Psoas muscle (tissue), 8 donors: ENCODE data around the gene OCA2. TPM values are rescaled to one million over a fixed set of nuclear protein-coding genes. Genes with fewer than 3 reads are reported as not detected.

Source experiments
- ATAC-seq, 4 donors: fragments of 200-7000 bp; cut with Tn5 transposase; one replicate each; pipeline ENCODE4 v1.9.1; 2020; ENCODE audit warnings: moderate library complexity in 3 of 4, mild to moderate bottlenecking in 2 of 4
- DNase-seq, 2 donors: peaks; one replicate each; pipeline ENCODE4 v3.0.0-alpha.2; 2020
- H3K27ac ChIP-seq: fragments of 200-600 bp; one replicate; pipeline ENCODE4 v1.8.0; 2022
- H3K27me3 ChIP-seq, 3 donors: fragments of 200-600 bp in 1 of 3; one replicate each; pipeline versions ENCODE4 v1.6.1 to v1.8.0; 2013 to 2022; ENCODE audit warnings: low read length in 2 of 3, mild to moderate bottlenecking in 2 of 3, moderate library complexity in 1 of 3; ENCODE audit not compliant: insufficient read depth in 3 of 3
- H3K36me3 ChIP-seq, 2 donors: fragments of 200-600 bp in 1 of 2; one replicate each; pipeline versions ENCODE4 v1.6.1 to v1.8.0; 2013 to 2022; ENCODE audit warnings: low read depth in 1 of 2, mild to moderate bottlenecking in 1 of 2, moderate library complexity in 1 of 2; ENCODE audit not compliant: insufficient read depth in 1 of 2
- H3K4me1 ChIP-seq: fragments of 200-600 bp; one replicate; pipeline ENCODE4 v1.8.0; 2022
- H3K4me3 ChIP-seq: fragments of 200-600 bp; one replicate; pipeline ENCODE4 v1.8.0; 2022; ENCODE audit warnings: mild to moderate bottlenecking
- H3K9me3 ChIP-seq: fragments of 200-600 bp; one replicate; pipeline ENCODE4 v1.8.0; 2022
- WGBS, 3 donors: extraction: QIAGEN DNeasy Blood & Tissue Kit; methylation state at CpG; one replicate each; pipeline versions ENCODE4 v1.1.6 to v1.1.7; 2013; 5-methylcytosine and 5-hydroxymethylcytosine counted together
- intact Hi-C, 2 donors: fragments of 100-400 bp; cut with DNase I; formaldehyde crosslinking; loops; one replicate each; pipeline versions ENCODE4 v1.11.0 to v1.14.2; 2022
- polyA plus RNA-seq, 3 donors: library from polyadenylated mRNA; stranded (reverse); fragments of 200-250 nt; gene quantifications; one replicate each; pipeline ENCODE4 v1.2.3, GENCODE V29; 2013
- total RNA-seq, 4 donors: library from RNA; stranded (reverse); fragmentation: NEBNext Ultra II Directional in 2 of 4; extraction: Animal tissue kit (Norgen Biotek cat#: 25700) in 2 of 4; gene quantifications; one replicate each; pipeline versions ENCODE4 v1.2.1 to v1.2.4, GENCODE V29; 2021 to 2023
- TF ChIP-seq, protein P1 (sequence below): fragments of 200-600 bp; IDR thresholded peaks from one replicate; pipeline ENCODE4 v1.8.0; 2022; ENCODE audit warnings: antibody characterized with exemption
- donor health status: healthy with polysubstance abuse.
- donor health status: DM: no; HTN: no; CAD: no; lungs with moderate emphysema.
- donor health status: Bipolar disorder and iron deficiency.
- donor health status: healthy.
- donor health status: DM: yes; HTN: yes; CAD: no.
- donor health status: DM: no; HTN: no; CAD: no.
- donor health status: DM: no; HTN: no; CAD: no.
- donor health status: DM: yes; HTN: yes; CAD: no.

Gene OCA2
- total and polyA plus RNA-seq, 7 donors, result 0.03 to 0.52 (median 0.17) TPM; not detected in 2

DNA sequence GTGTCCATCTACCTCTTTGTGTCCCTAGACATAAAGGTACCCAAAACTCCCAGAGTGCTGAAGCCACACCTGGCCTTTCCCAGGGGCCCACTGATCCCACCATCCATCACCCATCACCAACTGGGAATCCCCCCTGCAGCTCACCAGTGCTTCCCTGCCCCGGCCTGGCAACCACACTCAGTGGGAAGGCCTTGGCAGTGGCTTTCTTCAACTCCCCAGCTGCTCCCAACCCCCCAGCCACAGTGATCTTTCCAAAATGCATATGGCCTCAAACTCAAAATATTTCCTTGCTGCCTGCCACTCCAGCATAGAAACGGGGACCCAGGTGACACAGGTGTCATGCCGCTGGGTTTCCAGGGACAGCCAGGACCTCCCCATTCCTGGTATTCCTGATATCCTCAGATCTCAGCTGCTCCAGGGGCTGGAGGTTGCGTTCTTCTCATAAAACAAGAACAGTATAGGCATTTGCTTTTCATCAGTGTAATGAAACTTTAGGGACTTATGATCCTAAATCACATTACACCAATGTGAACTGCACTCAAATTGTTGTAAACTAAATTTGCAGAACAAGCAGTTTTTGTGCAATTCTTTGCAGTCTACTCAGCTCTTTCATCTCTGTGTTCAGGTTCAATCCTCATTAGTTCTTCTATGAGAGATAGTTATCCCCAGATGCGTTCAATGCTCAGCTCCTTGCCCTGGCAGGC is 1.3 kb downstream of the OCA2 start:
- Histone ChIP-seq H3K4me3 (no peak overlapping the region), H3K27ac (no peak overlapping the region), H3K9me3 (no peaks in the 10 kb centered on the region), H3K36me3 (no peaks in the 10 kb centered on the region), H3K27me3 (peaks cover 0 to 84% (median 13%) of the 10 kb centered on the region in 3 donors), H3K4me1 (peaks cover 12% of the 10 kb centered on the region)
- 76 to 82% (median 77%) methylated on average over 5 of the region's 5 CpGs for WGBS, 3 donors
- TF ChIP-seq, protein P1, sequence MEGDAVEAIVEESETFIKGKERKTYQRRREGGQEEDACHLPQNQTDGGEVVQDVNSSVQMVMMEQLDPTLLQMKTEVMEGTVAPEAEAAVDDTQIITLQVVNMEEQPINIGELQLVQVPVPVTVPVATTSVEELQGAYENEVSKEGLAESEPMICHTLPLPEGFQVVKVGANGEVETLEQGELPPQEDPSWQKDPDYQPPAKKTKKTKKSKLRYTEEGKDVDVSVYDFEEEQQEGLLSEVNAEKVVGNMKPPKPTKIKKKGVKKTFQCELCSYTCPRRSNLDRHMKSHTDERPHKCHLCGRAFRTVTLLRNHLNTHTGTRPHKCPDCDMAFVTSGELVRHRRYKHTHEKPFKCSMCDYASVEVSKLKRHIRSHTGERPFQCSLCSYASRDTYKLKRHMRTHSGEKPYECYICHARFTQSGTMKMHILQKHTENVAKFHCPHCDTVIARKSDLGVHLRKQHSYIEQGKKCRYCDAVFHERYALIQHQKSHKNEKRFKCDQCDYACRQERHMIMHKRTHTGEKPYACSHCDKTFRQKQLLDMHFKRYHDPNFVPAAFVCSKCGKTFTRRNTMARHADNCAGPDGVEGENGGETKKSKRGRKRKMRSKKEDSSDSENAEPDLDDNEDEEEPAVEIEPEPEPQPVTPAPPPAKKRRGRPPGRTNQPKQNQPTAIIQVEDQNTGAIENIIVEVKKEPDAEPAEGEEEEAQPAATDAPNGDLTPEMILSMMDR, result no peak
- DNase-seq (no peak), ATAC-seq (no peak)
- intact Hi-C loops, result no loop called here

DNA sequence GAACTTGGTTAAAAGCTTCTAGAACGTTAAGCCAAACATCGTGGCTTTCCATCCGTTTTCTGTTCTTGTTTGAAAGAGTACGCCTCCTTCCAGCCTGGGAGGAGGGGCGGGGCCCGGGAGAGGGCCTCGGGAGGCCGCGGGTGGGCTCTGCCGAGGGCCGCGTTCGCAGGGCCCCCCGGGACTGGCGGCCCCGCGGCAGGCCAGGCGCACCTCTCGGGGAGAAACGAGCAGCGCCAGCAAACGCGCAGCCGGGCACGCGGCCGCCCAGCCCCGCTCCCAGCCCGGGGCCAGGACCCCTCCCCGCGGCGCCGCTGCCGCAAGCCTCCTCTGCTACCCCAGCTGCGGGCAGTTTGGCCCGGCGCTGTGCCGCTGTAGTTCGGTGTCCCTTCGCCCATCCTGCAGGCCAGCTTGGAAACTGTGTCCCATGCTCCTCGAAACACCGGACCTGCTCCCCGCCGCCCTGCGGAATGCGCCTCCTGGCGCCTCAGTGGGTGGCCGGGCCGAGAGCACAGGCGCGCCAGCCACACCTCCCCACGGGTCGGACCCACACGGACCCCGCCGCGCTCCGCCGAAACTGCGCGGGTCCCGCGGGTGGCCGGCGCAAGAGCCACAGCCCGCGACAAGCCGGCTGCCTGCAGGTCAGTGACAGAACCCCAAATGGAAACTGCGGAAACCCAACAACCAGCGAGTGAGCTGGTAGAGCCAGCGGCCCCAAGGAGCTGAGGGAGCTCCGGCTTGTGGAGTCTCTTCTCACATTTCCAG is 2.3 kb downstream of the OCA2 start:
- Histone ChIP-seq H3K27me3 (peaks cover 0 to 78% (median 13%) of the 10 kb centered on the region in 3 donors), H3K4me3 (peak overlapping the region; percentile 70), H3K36me3 (no peaks in the 10 kb centered on the region), H3K4me1 (peaks cover 12% of the 10 kb centered on the region), H3K9me3 (no peaks in the 10 kb centered on the region), H3K27ac (peak overlapping the region; percentile 12)
- TF ChIP-seq, protein P1, result no peak
- DNase-seq (no peak), ATAC-seq (no peak)
- 2 to 3% (median 3%) methylated on average over 66 to 72 of the region's 72 CpGs for WGBS, 3 donors
- intact Hi-C loops, result no loop called here

DNA sequence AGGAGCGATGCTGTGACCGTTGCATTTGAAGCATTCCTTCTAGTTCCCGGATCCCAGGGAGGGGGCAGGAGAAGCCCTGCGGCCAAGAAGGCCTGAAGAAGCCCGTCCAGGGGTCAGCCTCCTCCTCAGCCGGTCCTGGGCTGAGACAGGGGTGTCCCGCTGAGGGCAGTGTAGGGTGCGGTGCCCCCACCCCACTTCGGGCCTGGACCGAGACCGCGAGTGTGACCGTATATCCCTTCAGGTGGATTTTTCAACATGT is 2.8 kb downstream of the OCA2 start:
- peaks cover 12% of the 10 kb centered on the region for H3K4me1 ChIP-seq
- H3K36me3 ChIP-seq, result no peaks in the 10 kb centered on the region
- no peak for ATAC-seq
- H3K27me3 ChIP-seq, result peaks cover 0 to 76% (median 13%) of the 10 kb centered on the region in 3 donors
- WGBS, 3 donors, result 1% methylated on average over 13 of the region's 13 CpGs
- intact Hi-C loops, result no loop called here
- peak overlapping the region; percentile 12 for H3K27ac ChIP-seq
- peak overlapping the region; percentile 70 for H3K4me3 ChIP-seq
- TF ChIP-seq, protein P1, result no peak
- no peak for DNase-seq
- peaks cover 4% of the 10 kb centered on the region for H3K9me3 ChIP-seq

DNA sequence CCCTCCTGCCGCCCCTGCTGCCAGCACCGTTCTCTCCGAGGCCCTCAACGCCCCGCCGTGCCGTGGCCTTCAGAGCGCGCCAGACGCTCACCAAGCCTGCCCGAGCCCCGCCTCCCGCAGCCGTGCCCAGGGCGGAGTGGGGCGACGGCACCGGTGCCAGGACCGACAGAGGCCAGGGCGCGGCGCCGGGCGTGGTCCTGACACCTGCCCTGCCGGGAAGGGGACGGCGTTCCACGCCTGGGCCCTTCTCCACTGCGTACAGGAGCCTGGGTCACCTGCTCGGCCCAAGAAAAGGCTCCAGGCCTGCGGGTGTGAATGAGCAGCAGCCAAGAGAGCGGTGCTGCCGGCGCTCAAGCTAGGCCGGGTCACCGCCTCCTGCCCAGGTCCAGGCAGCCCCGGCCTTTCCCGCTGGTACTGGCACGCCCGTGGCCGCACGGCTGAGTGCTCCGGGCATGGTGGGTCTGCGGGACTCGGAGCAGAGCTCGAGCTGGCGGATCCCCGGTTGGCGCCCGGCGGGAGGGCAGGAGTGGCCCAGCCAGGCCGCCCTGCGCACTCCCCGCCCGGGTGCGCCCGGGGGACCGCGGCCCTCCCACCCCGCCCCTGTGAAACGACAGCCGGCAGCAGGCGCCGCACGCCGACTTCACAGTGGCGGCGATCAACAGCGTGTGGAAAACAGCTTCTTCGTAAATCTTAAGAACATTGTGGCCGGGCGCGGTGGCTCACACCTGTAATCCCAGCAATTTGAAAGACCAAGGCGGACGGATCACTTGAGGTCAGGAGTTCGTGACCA is 4.2 kb downstream of the OCA2 start:
- Histone ChIP-seq H3K9me3 (peaks cover 7% of the 10 kb centered on the region), H3K27me3 (peaks cover 0 to 64% (median 13%) of the 10 kb centered on the region in 3 donors), H3K27ac (peak overlapping the region; percentile 72), H3K4me3 (peak overlapping the region; percentile 70), H3K4me1 (peaks cover 12% of the 10 kb centered on the region), H3K36me3 (no peaks in the 10 kb centered on the region)
- 3 to 8% (median 4%) methylated on average over 54 to 76 of the region's 76 CpGs for WGBS, 3 donors
- ATAC-seq (peak; percentile 39 to 78 (median 69)), DNase-seq (peak in 1 of 2 donors; percentile 61)
- TF ChIP-seq, protein P1, result no peak
- intact Hi-C loops, result no loop called here
